GM12891 (cell line): ENCODE data around the gene DSC1.

Source experiments
- DNase-seq: peaks from one replicate; pipeline ENCODE4 v3.0.0; 2011; ENCODE audit warnings: low spot score; ENCODE audit not compliant: insufficient read length
- FAIRE-seq: peaks from 2 replicates; lab custom pipeline; 2011; peaks lifted over from hg19 to GRCh38; lab: Jason Lieb, UNC
- PAX5 ChIP-seq: IDR thresholded peaks from 2 replicates; pipeline ENCODE4 v1.6.1; 2011; ENCODE audit warnings: low read length, moderate library complexity, mild to moderate bottlenecking; ENCODE audit not compliant: insufficient read depth, severe bottlenecking
- POLR2A ChIP-seq: IDR thresholded peaks from 2 replicates; pipeline ENCODE4 v1.6.1; 2011; ENCODE audit warnings: low read depth, low read length, control low read depth
- POLR2AphosphoS5 ChIP-seq: IDR thresholded peaks from 2 replicates; pipeline ENCODE4 v1.6.1; 2011; ENCODE audit warnings: low read depth, low read length, control low read depth
- POU2F2 ChIP-seq: IDR thresholded peaks from 2 replicates; pipeline ENCODE4 v1.6.1; 2011; ENCODE audit warnings: low read depth, mild to moderate bottlenecking, control low read depth, low read length, moderate library complexity
- SPI1 ChIP-seq: IDR thresholded peaks from 2 replicates; pipeline ENCODE4 v1.6.1; 2011; ENCODE audit warnings: low read depth, low read length, control low read depth
- TAF1 ChIP-seq: IDR thresholded peaks from 2 replicates; pipeline ENCODE4 v1.6.1; 2011; ENCODE audit warnings: low read depth, low read length, control low read depth

The DSC1 gene

DNA sequence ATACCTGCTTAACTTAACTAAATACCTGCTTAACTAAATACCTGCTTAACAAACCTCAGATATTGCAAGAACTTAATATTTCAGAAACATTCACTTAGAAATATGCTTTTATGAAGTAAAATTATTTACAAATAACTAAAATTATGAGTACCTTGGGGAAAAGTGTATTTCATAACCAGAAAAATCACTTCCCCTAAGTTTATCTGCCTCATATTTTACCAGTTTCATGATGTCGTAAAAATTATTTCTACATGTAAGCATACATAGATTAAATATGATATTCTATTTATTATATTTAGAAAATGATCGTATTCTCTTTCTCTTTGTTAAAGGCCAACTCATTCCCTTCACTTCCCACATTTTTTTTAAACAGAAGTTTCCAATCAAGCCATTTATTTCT is 41.5 kb upstream of the DSC1 start:
- TF ChIP-seq SPI1 = no peak
- no peak for TF ChIP-seq POLR2AphosphoS5
- no peak for TF ChIP-seq POU2F2
- no peak for TF ChIP-seq POLR2A
- no peak for TF ChIP-seq PAX5
- no peak for TF ChIP-seq TAF1
- DNase-seq (no peak), FAIRE-seq (no peak)

DNA sequence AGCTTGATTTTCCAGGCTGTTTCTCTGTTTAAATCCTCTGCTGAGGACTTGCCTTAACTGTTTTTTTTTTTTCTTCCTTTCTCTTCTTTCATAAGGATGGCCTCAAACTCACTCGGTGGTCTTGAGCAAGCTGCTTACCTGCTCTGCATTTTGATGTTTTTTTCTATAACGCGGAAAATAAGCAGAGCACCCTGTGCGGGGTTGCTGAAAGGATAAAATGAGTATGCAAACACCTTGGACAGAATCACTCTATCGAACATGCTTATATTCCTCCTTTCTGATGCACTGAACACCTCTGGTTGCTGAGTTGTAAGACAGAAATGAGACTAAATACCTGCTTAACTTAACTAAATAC is 41.1 kb upstream of the DSC1 start:
- DNase-seq = no peak
- TF ChIP-seq POLR2A = no peak
- no peak for TF ChIP-seq POLR2AphosphoS5
- no peak for TF ChIP-seq TAF1
- no peak for TF ChIP-seq POU2F2
- no peak for TF ChIP-seq SPI1
- no peak for TF ChIP-seq PAX5
- FAIRE-seq = no peak

DNA sequence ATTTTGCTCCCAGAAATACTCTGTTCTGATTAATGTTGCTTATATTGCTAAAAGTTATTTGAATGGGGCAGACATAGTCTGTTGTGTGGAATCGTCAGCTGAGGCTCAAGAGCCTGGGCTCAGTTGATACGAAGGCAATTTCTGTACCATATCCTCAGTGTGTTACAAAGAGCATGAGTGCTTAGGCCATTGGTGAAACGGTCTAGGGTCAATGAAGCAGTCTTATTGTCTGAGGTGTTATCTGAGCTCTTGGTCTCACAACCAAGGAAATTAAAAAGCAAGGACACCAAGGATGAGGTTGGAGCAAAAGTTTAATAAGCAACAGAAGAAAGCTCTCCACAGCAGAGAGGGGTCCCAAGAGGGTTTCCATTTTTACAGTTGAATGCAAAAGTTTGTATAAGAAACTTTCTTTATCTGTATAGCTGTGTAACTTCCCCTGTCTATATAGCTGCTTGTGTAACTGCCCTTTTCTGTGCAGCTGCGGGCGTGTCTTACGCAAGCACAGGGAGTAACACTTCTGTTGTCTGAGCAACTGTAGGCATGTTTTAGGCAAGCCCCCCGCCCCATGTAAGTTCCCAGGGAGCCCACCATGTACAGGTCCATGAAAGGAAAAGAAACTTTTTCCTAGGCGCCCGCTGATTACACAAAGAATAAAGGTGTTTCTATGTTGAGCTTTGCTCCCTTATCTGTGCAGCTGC is 40.6 kb upstream of the DSC1 start:
- DNase-seq = no peak
- TF ChIP-seq POU2F2 = no peak
- FAIRE-seq = no peak

DNA sequence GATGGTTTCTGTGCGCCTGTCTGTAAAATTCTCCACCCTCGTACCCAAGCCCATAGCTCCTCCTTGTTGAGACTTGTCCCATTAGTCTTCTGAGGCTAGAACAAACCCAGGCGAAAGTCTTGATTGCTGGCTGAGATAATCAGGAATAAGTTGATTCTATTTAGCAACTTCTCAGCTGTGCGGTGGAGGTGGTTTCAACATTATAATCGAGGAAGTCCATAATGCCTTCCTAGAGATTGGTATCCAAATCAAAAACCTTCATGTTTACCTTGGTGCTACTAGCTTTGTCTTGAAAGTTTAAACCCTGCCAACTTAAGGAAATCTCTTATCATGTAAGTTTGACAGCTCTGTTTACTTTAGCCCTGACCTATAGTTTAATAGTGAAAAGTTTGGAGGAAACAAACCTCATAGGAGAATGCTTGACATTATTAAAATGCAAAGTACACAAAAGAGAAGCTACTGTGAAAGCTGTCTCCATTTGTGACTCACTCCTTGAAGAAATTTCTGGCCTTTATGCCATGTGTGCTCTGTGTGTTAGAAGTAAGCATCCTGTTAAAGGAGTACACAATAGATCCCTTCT is 36.6 kb upstream of the DSC1 start:
- FAIRE-seq (no peak), DNase-seq (no peak)
- TF ChIP-seq PAX5 = no peak
- TF ChIP-seq POLR2A = no peak
- no peak for TF ChIP-seq POLR2AphosphoS5
- TF ChIP-seq POU2F2 = no peak
- no peak for TF ChIP-seq TAF1
- TF ChIP-seq SPI1 = no peak

DNA sequence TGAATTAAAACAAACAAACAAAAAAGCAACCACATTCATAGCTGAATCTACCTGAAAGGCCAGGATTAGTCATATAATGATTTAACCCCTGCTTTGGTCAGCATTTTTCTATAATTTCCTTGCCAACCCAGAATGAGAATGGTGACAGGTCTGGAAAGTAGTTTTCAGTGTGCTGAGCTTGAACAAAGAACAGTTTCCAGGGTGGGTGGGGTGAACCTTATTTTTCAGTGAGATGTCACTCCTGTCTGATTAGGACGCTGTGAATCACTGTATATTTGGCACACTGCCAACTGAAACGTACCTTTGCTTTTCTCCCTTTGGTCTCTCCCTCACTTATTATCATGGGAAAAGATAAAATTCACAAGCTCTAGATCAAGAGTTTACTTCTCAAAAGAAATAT is 35.0 kb upstream of the DSC1 start:
- no peak for FAIRE-seq
- no peak for DNase-seq
- TF ChIP-seq PAX5 (no peak), SPI1 (no peak)

DNA sequence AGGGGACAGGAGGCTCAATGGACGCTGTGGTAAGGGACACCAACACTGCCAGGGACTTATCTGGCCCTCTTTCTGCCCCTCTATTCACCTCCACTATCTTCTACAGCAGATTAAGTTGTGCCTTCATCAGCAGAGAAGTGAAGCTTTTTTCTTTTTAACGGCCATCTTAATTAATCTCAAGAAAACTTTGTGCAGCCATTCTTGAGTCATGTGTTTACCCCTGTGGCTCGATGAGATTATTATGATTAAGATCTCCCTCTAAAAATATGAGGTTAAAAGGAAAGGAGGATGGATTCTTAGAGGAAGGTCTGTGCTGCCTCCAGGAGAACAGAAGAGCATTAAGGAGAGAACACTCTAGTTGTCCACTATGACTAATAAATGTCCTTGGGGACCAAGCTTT is 32.4 kb upstream of the DSC1 start:
- DNase-seq (no peak), FAIRE-seq (no peak)
- TF ChIP-seq POU2F2 = no peak
- TF ChIP-seq TAF1 = no peak
- TF ChIP-seq PAX5 = no peak
- TF ChIP-seq POLR2A = no peak
- no peak for TF ChIP-seq POLR2AphosphoS5
- no peak for TF ChIP-seq SPI1

DNA sequence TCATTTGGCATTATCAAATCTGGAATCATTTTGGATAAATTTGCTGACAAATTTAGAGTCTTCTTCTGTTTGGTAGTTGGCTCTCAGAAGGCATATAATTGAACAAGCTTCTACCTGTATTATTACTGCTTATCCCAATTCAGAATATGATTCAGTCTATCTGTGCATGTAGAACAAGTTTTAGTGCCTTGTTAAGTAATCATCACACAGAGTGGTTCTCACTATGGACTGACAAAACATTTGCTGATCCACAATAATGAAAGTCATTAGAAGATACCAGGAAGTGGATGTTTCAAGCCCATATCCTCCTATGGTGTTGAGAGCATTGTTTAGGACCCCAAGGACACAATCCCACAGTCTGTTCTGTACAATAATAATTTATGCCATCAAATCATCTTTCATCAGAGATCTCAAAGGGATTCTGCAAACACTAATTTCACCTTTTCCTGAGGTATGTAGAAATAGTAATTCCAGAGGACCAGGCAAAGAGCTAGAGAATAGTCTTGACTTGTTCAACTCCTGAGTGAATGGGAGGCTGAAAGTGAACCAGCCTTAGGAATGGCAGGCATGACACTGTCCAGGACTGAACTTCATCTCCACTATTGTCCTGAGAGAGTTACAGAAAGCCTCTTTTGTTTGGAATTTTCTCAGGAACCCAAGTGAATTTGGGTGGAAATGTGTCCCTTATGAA is 29.6 kb upstream of the DSC1 start:
- no peak for TF ChIP-seq POLR2AphosphoS5
- no peak for TF ChIP-seq POLR2A
- TF ChIP-seq TAF1 = no peak
- TF ChIP-seq PAX5 = no peak
- no peak for TF ChIP-seq SPI1
- no peak for TF ChIP-seq POU2F2
- FAIRE-seq (no peak), DNase-seq (no peak)

DNA sequence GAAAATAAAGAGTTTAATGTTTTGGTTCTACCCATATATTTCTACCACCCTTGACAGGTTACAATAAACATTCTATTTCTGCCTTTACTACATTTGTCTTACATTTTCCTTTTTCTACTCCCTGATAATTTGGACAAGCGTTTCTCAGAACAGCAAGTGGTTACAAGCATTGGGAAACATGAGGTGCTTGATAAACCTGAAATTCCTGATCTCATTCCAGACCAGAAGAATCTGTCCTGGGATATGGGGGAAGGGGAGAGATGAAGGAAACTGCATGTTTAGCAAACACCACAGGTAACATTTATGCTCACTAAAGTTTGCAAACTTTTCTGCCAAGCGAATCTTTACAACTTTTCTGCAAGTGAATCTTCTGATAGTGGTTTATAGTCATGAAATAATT is 28.3 kb upstream of the DSC1 start:
- no peak for TF ChIP-seq TAF1
- TF ChIP-seq POLR2A = no peak
- TF ChIP-seq PAX5 = no peak
- TF ChIP-seq SPI1 = no peak
- no peak for TF ChIP-seq POU2F2
- no peak for TF ChIP-seq POLR2AphosphoS5
- DNase-seq = no peak
- no peak for FAIRE-seq

DNA sequence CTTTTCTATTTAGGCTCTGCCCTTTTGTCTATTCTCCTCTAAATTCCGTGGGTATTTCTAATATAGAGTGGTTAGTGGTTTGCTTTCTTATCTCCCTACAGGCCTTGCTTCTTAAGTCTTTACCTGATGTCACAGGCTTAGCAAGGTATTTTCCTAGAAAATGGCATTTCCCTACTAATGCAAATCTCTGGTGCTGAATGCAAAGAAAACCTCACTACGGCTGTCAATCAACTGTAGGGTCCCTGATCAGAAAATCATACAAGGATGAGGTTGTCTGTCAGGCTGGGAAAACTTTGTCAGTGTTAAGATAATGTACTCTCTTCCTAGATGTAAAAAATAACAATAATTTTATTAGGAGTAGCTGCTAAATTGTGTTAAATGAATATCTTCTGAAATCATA is 27.1 kb upstream of the DSC1 start:
- no peak for DNase-seq
- TF ChIP-seq TAF1 (no peak), POLR2AphosphoS5 (no peak), POU2F2 (no peak)
- no peak for FAIRE-seq

DNA sequence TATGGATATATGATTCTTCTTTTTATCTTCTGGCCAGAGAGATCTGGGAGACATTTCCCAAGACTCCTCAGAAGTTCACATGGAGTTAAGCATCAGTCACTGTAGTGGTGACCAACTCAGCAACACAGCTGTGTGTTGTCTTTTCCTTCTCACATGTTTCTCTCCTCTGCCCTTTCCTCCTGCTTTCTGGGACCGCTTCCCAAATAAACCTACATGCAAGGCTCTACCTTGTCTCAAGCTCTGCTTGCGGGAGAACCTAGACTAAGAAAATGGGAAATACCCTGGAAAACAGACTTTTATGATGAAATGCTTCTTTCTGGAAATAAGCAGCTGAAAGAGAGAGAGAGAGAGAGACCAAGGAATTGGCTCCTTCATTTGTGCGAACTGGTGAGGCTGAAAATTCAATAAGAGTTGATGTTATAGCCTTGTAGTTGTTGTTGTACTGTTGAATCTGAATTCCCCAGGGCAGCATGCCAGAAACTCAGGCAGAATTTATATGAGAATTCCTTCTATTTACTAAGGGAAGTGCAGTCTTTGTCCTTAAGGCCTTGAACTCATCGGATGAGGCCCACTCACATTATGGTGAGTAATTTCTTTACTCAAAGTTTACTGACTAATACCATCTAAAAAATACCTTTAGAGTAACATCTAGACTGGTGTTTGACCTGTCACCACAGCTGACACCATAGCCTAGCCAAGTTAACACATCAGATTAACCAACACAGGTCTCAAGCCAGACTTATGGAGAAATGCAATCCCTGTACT is 22.7 kb upstream of the DSC1 start:
- TF ChIP-seq SPI1 (no peak), POU2F2 (no peak), POLR2AphosphoS5 (no peak), TAF1 (no peak), PAX5 (no peak), POLR2A (no peak)
- FAIRE-seq (no peak), DNase-seq (no peak)
